Measurements from ENCODE around the gene RGS19. TPM values are rescaled to one million over a fixed set of nuclear protein-coding genes. Genes with fewer than 3 reads are reported as not detected.

RGS19 gene
- total and polyA plus RNA-seq, 2 of the 8 experiments (the other 6 are each of a cell fraction or from before 2014, with no cell fraction given): 12.7 to 16.8 TPM

- CTCF ChIA-PET (ENCODE audit: partially characterized antibody): interaction anchor here (1.0 to 10.1 kb wide), 18 partner anchors 11 to 134 kb away, joined by 3 to 144 read pairs (median 10); partner anchors contain the start of genes C20orf204, LKAAEAR1, NPBWR2 and OPRL1
- Histone ChIP-seq H3K9me3 (ENCODE audit: insufficient read depth in 2 of 2, low read depth in 1 of 2, low read length in 1 of 2) (no peaks in the 10 kb centered on the region), H4K91ac (replicated peaks; ENCODE audit: insufficient read length, low read length) (no peak overlapping the region), H2BK5ac (ENCODE audit: low read depth, low read length) (no peak overlapping the region), H3K4me2 (ENCODE audit: insufficient read depth in 1 of 2, low read depth in 2 of 2, low read length in 2 of 2) (no peak overlapping the region), H2BK120ac (replicated peaks; ENCODE audit: low read depth, low read length) (no peak overlapping the region), H4K5ac (ENCODE audit: insufficient read length, low read depth, low read length) (no peak overlapping the region), H3K23ac (ENCODE audit: insufficient read length) (no peak overlapping the region), H3K79me2 (ENCODE audit: control insufficient read depth in 1 of 2, insufficient read depth in 2 of 2, low read length in 2 of 2) (no peaks in the 10 kb centered on the region), H3K18ac (ENCODE audit: extremely low read depth, low read length) (no peak overlapping the region), H3K14ac (ENCODE audit: insufficient read length) (no peak overlapping the region), H3K79me1 (ENCODE audit: low read depth, low read length) (no peaks in the 10 kb centered on the region), H2AK5ac (ENCODE audit: low read depth, low read length) (no peak overlapping the region), H2AFZ (ENCODE audit: low read length) (no peak overlapping the region), H2BK12ac (ENCODE audit: low read depth, low read length) (0 out of 2 replicates have a peak overlapping the region, but pooled peaks have one; percentile 62), H3K56ac (replicated peaks; ENCODE audit: insufficient read length, low read depth, low read length) (no peak overlapping the region), H3K4ac (replicated peaks; ENCODE audit: insufficient read length, low read depth, low read length) (no peak overlapping the region), H3K36me3 (ENCODE audit: control insufficient read depth in 2 of 4, insufficient read depth in 4 of 4, low read length in 3 of 4) (no peaks in the 10 kb centered on the region), H2BK20ac (ENCODE audit: low read length) (no peak overlapping the region), H3K4me3 (ENCODE audit: extremely low read depth in 1 of 4, insufficient read depth in 2 of 4, low read depth in 3 of 4, low read length in 4 of 4) (no peak overlapping the region), H2BK15ac (ENCODE audit: low read length) (peak overlapping the region; percentile 40; the same call in 1 of the 2 replicates), H3K27ac (ENCODE audit: low read depth, low read length) (no peak overlapping the region), H4K8ac (ENCODE audit: extremely low read depth, insufficient read depth, low read length) (peak overlapping the region; percentile 79; the same call in 1 of the 2 replicates), H3K9ac (replicated peaks in 1 of 4; ENCODE audit: extremely low read depth in 1 of 4, low read depth in 3 of 4, low read length in 3 of 4) (no peak overlapping the region), H3K27me3 (replicated peaks in 1 of 4; ENCODE audit: control insufficient read depth in 3 of 4, extremely low read depth in 1 of 4, insufficient read depth in 3 of 4, low read length in 3 of 4) (no peaks in the 10 kb centered on the region; a peak in 2 of 7 replicates), H3K23me2 (ENCODE audit: low read depth, low read length) (no peaks in the 10 kb centered on the region), H3K4me1 (replicated peaks in 1 of 4; ENCODE audit: control insufficient read depth in 3 of 4, insufficient read depth in 4 of 4, low read length in 3 of 4) (no peaks in the 10 kb centered on the region; a peak in 2 of 7 replicates), H4K20me1 (replicated peaks in 1 of 2; ENCODE audit: control insufficient read depth in 1 of 2, insufficient read depth in 2 of 2, low read length in 2 of 2) (no peaks in the 10 kb centered on the region)
- POLR2A ChIA-PET (ENCODE audit: partially characterized antibody): interaction anchor here (0.7 to 1.3 kb wide), 3 partner anchors 35 to 76 kb away, joined by 3 to 4 read pairs (median 3); partner anchors contain the start of gene LKAAEAR1
- FAIRE-seq: no peak
- TF ChIP-seq PHF8 (conservative IDR thresholded peaks at IDR 0.05; ENCODE audit: low read depth, low read length): no peak
- no peak for TF ChIP-seq POLR2A (IDR thresholded peaks at IDR 0.05; ENCODE audit: control extremely low read depth in 1 of 2, low read depth in 2 of 2, low read length in 2 of 2)
- no peak for TF ChIP-seq BACH1 (IDR thresholded peaks at IDR 0.05; ENCODE audit: low read length)
- TF ChIP-seq NANOG (IDR thresholded peaks at IDR 0.05; ENCODE audit: insufficient read depth, low read depth, low read length, poor library complexity, severe bottlenecking): no peak
- no peak for TF ChIP-seq CBX5 (IDR thresholded peaks at IDR 0.05; ENCODE audit: low read depth, low read length)
- TF ChIP-seq KDM4A (IDR thresholded peaks at IDR 0.05; ENCODE audit: low read depth, low read length, severe bottlenecking): no peak
- TF ChIP-seq EZH2 (IDR thresholded peaks at IDR 0.05; ENCODE audit: low read depth, low read length, severe bottlenecking): no peak
- TF ChIP-seq TCF12 (IDR thresholded peaks at IDR 0.05; ENCODE audit: low read depth, low read length): no peak
- no peak for TF ChIP-seq ASH2L (IDR thresholded peaks at IDR 0.05; ENCODE audit: low read length)
- TF ChIP-seq JUND (IDR thresholded peaks at IDR 0.05; ENCODE audit: low read length): no peak
- no peak for TF ChIP-seq MAX (IDR thresholded peaks at IDR 0.05)
- TF ChIP-seq USF2 (IDR thresholded peaks at IDR 0.05; ENCODE audit: low read length): no peak
- no peak for TF ChIP-seq SUZ12 (IDR thresholded peaks at IDR 0.05; ENCODE audit: low read length)
- WGBS, 2 experiments (ENCODE audit: extremely low coverage in 1 of 2, insufficient coverage in 1 of 2, insufficient read length in 1 of 2, insufficient replicate concordance in 2 of 2, low coverage in 1 of 2, low lambda C conversion rate in 2 of 2, missing lambda C conversion rate in 1 of 2): 84% methylated on average over 8 of the region's 8 CpGs; no CpG with 5 or more reads in 1 of the 2 experiments
- DNase-seq (ENCODE audit: low read depth in 1 of 2, low spot score in 2 of 2): no peak
Measured at GRCh38 chr20:64119301-64119680, 40.0 kb upstream of the RGS19 start.
